GM12801 (cell line): ENCODE data around the gene GGT6.

Experiments
- CTCF ChIP-seq: IDR thresholded peaks from one replicate; pipeline ENCODE4 v1.5.1; 2011; ENCODE audit warnings: control low read depth; ENCODE audit not compliant: insufficient read length; ENCODE audit errors: extremely low read depth

Gene GGT6

GRCh38 chr17:4602041-4602440 is 41.7 kb upstream of the GGT6 start:
- no peak for TF ChIP-seq CTCF

GRCh38 chr17:4601326-4601725 is 40.9 kb upstream of the GGT6 start:
- no peak for TF ChIP-seq CTCF

GRCh38 chr17:4600563-4600962 is 40.2 kb upstream of the GGT6 start:
- no peak for TF ChIP-seq CTCF

- no peak for TF ChIP-seq CTCF
These were observed 39.3 kb upstream of the GGT6 start for GRCh38 chr17:4599505-4600281.

- TF ChIP-seq CTCF: no peak
These were observed 38.6 kb upstream of the GGT6 start for GRCh38 chr17:4598776-4599504.

GRCh38 chr17:4597975-4598374 is 37.6 kb upstream of the GGT6 start:
- no peak for TF ChIP-seq CTCF

GRCh38 chr17:4596636-4597380 is 36.4 kb upstream of the GGT6 start:
- TF ChIP-seq CTCF: no peak
